LNCaP clone FGC (cell line): ENCODE results near the gene TADA2B.

ENCODE experiments used
- DNase-seq: peaks from one replicate; pipeline ENCODE4 v3.0.0-alpha.2; 2011; ENCODE audit warnings: low read depth
- H3K4me3 ChIP-seq: 2 replicates; pipeline ENCODE4 v1.5.1; 2011; ENCODE audit warnings: mild to moderate bottlenecking, low read depth, low read length, control low read depth
- TF ChIP-seq, protein P1 (sequence below): IDR thresholded peaks from 2 replicates; pipeline ENCODE4 v1.5.1; 2012; ENCODE audit warnings: mild to moderate bottlenecking; ENCODE audit not compliant: control insufficient read depth, insufficient read depth; ENCODE audit errors: extremely low read depth

Gene TADA2B

DNA sequence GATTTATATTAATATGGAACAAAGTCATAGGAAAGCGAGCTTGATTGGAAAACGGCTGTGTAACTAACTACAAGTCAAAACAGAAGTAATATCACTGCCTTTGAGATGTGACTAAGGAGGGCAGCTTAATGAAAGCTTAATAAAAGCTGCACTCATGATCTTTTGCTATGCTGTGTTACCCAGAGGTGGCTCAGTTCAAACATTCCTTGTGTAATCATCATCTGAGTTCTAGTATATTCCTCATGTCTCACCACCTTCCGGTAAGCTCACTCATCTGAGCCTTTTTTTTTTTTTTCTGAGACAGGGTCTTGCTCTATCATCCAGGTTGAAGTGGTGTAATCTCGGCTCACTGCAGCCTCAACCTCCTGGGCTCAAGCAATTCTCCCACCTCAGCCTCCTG lies 19.6 kb downstream of the TADA2B start:
- TF ChIP-seq, protein P1, sequence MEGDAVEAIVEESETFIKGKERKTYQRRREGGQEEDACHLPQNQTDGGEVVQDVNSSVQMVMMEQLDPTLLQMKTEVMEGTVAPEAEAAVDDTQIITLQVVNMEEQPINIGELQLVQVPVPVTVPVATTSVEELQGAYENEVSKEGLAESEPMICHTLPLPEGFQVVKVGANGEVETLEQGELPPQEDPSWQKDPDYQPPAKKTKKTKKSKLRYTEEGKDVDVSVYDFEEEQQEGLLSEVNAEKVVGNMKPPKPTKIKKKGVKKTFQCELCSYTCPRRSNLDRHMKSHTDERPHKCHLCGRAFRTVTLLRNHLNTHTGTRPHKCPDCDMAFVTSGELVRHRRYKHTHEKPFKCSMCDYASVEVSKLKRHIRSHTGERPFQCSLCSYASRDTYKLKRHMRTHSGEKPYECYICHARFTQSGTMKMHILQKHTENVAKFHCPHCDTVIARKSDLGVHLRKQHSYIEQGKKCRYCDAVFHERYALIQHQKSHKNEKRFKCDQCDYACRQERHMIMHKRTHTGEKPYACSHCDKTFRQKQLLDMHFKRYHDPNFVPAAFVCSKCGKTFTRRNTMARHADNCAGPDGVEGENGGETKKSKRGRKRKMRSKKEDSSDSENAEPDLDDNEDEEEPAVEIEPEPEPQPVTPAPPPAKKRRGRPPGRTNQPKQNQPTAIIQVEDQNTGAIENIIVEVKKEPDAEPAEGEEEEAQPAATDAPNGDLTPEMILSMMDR = no peak
- H3K4me3 ChIP-seq = no peak overlapping the region
- no peak for DNase-seq

GRCh38 chr4:7063362-7063761 lies 20.2 kb downstream of the TADA2B start:
- DNase-seq = no peak
- no peak overlapping the region for H3K4me3 ChIP-seq
- TF ChIP-seq, protein P1 = no peak

DNA sequence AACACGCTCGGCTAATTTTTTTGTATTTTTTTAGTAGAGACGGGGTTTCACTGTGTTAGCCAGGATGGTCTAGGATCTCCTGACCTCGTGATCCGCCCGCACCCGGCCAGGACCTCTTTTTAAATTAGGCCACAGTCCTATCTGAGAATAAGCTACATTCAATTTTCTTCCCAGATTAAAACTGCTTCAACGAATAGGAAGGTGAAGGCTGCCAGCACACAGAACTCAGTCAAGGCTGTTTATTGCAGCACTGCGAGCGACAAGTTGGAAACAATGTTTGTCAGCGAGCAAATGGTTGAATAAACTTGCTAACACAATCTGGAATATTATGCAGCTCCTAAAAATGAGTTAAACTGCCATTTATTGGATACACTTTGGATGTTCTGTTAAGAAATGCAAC lies 22.8 kb downstream of the TADA2B start:
- peak overlapping the region; percentile 93; the same call in 1 of the 2 replicates for H3K4me3 ChIP-seq
- DNase-seq = no peak
- TF ChIP-seq, protein P1 = no peak

- TF ChIP-seq, protein P1 = no peak
- peak overlapping the region; percentile 93 for H3K4me3 ChIP-seq
- no peak for DNase-seq
Observed at GRCh38 chr4:7066493-7066892, 23.3 kb downstream of the TADA2B start.

DNA sequence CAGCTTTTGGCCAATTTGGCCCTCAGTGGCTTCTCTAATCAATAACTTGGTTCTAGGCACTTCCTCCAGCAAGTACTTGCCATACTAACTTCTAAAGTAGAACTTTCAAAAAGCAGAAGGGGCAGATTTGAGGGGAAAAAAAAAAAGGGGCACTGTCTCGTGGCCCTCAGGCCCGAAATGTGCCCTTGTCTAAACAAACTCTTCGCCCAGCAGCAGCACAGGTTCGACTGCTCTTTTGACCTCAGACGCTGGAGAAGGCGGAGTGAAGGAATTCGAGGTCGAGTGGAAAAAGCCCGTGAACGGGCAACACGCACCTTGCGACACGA lies 23.9 kb downstream of the TADA2B start:
- H3K4me3 ChIP-seq = peak overlapping the region; percentile 93
- TF ChIP-seq, protein P1 = no peak
- DNase-seq = no peak

DNA sequence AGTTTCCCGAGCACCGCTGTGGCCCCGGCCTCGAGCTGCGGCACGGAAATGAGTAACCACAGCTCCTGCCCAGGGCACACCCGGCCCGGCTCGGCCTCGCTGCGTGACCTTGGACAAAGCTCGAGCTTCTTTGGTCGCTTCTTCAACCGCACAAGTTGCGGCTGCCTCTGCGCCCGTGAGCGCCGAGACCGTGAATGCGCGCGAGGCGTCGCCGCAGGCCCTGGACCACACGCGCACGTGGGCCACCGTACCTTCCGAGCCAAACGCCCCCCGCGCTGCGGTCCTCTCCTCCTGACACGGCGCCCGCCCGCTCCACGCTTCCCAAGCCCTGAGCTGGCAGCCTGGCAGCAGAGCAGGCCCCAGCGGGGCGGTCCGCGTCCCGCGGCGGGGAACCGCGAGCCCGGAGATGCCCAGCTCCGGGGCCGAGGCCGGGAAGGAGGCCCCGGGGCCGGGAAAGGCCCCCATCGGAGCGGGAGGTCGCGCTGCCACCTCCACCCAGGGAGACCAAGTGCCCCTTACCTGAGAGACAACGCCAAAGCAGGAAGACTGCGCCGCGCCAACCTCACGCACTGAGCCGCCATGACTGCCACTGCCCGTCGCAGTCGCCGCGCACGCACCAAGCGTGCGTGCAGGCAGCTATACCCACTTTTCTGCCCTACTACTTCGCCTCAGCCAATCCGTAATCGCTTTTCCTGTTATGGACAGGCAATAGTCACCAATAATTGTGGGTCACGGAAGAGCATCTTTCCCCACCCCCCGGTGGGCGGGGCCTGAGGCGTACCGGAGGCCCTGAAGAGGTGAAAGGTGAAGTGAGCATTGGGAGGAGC lies 24.5 kb downstream of the TADA2B start, which contains the start of gene GRPEL1:
TSS of gene GRPEL1 (minus strand) at position 613 of the 827 bp plus-strand sequence. CDS start at position 581, 32 bp downstream.
- peak within 1 kb of the TSS; percentile 93 for H3K4me3 ChIP-seq
- TF ChIP-seq, protein P1 = no peak
- peak; percentile 98 for DNase-seq
